Measurements from ENCODE around the gene ZGRF1.
"Not testable (repeated sequence)": the region's sequence is repeated elsewhere in the genome, so short reads cannot be mapped to it uniquely, and the experiment has no call there.

The ZGRF1 gene

DNA sequence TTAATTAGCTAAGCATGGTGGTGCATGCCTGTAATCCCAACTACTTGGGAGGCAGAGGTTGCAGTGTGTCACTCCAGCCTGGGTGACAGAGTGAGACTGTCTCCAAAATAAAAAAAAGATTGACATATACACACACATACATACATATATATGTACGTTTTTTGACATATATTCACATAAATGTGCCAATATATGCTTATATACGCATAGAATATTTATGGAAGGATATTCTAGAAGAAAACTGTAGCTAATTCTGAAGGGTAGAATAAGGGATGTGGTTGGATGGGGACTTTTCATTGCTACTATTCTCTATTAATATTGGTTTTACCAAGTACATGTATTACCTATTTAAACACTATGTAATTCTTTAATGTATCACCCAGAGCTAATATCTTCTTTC is 19.7 kb downstream of the ZGRF1 start:
- Histone ChIP-seq H3K4me3 (ENCODE audit: low read depth, low read length) (no peak overlapping the region), H3K36me3 (ENCODE audit: control insufficient read depth in 2 of 2, insufficient read depth in 1 of 2, low read length in 2 of 2) (peaks cover 0 to 38% of the 10 kb centered on the region in 2 experiments; a peak in 2 of 3 replicates), H3K9me3 (ENCODE audit: control insufficient read depth, insufficient read depth, low read depth, low read length) (no peaks in the 10 kb centered on the region), H3K27ac (ENCODE audit: extremely low read depth, low read depth, low read length) (no peak overlapping the region), H3K4me1 (ENCODE audit: control insufficient read depth, insufficient read depth, low read length) (no peaks in the 10 kb centered on the region)
- TF ChIP-seq ZNF37A (tag by site-specific recombination; IDR thresholded peaks at IDR 0.05): no peak
- TF ChIP-seq, protein P1, sequence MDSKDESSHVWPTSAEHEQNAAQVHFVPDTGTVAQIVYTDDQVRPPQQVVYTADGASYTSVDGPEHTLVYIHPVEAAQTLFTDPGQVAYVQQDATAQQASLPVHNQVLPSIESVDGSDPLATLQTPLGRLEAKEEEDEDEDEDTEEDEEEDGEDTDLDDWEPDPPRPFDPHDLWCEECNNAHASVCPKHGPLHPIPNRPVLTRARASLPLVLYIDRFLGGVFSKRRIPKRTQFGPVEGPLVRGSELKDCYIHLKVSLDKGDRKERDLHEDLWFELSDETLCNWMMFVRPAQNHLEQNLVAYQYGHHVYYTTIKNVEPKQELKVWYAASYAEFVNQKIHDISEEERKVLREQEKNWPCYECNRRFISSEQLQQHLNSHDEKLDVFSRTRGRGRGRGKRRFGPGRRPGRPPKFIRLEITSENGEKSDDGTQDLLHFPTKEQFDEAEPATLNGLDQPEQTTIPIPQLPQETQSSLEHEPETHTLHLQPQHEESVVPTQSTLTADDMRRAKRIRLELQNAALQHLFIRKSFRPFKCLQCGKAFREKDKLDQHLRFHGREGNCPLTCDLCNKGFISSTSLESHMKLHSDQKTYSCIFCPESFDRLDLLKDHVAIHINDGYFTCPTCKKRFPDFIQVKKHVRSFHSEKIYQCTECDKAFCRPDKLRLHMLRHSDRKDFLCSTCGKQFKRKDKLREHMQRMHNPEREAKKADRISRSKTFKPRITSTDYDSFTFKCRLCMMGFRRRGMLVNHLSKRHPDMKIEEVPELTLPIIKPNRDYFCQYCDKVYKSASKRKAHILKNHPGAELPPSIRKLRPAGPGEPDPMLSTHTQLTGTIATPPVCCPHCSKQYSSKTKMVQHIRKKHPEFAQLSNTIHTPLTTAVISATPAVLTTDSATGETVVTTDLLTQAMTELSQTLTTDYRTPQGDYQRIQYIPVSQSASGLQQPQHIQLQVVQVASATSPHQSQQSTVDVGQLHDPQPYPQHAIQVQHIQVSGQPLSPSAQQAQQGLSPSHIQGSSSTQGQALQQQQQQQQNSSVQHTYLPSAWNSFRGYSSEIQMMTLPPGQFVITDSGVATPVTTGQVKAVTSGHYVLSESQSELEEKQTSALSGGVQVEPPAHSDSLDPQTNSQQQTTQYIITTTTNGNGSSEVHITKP (tag by site-specific recombination; IDR thresholded peaks at IDR 0.05): no peak
- TF ChIP-seq, protein P2, sequence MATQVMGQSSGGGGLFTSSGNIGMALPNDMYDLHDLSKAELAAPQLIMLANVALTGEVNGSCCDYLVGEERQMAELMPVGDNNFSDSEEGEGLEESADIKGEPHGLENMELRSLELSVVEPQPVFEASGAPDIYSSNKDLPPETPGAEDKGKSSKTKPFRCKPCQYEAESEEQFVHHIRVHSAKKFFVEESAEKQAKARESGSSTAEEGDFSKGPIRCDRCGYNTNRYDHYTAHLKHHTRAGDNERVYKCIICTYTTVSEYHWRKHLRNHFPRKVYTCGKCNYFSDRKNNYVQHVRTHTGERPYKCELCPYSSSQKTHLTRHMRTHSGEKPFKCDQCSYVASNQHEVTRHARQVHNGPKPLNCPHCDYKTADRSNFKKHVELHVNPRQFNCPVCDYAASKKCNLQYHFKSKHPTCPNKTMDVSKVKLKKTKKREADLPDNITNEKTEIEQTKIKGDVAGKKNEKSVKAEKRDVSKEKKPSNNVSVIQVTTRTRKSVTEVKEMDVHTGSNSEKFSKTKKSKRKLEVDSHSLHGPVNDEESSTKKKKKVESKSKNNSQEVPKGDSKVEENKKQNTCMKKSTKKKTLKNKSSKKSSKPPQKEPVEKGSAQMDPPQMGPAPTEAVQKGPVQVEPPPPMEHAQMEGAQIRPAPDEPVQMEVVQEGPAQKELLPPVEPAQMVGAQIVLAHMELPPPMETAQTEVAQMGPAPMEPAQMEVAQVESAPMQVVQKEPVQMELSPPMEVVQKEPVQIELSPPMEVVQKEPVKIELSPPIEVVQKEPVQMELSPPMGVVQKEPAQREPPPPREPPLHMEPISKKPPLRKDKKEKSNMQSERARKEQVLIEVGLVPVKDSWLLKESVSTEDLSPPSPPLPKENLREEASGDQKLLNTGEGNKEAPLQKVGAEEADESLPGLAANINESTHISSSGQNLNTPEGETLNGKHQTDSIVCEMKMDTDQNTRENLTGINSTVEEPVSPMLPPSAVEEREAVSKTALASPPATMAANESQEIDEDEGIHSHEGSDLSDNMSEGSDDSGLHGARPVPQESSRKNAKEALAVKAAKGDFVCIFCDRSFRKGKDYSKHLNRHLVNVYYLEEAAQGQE (tag by site-specific recombination; IDR thresholded peaks at IDR 0.05): no peak
- TF ChIP-seq ZNF10 (tag by site-specific recombination; IDR thresholded peaks at IDR 0.05): no peak
- ChIA-PET POLR2A (interaction anchor here (0.7 kb wide), 1 partner anchor 25 kb away, joined by 4 read pairs; no protein-coding TSS in a partner anchor), CTCF (interaction anchor here (0.7 kb wide), 1 partner anchor 149 kb away, joined by 4 read pairs; no protein-coding TSS in a partner anchor)

GRCh38 chr4:112612814-112613213 is 23.9 kb downstream of the ZGRF1 start:
- H3K9me3 ChIP-seq (ENCODE audit: control insufficient read depth, insufficient read depth, low read depth, low read length); H3K4me1 ChIP-seq (ENCODE audit: control insufficient read depth, insufficient read depth, low read length); POLR2A ChIA-PET; H3K27ac ChIP-seq (ENCODE audit: extremely low read depth, low read depth, low read length); H3K4me3 ChIP-seq (ENCODE audit: low read depth, low read length): not testable (repeated sequence)
- CTCF ChIA-PET: interaction anchor here (0.7 to 1.3 kb wide), 3 partner anchors 8 to 1797 kb away, joined by 3 to 4 read pairs (median 4); no protein-coding TSS in a partner anchor
- peaks cover 6 to 22% of the 10 kb centered on the region in 2 experiments; a peak in 2 of 3 replicates for H3K36me3 ChIP-seq (ENCODE audit: control insufficient read depth in 2 of 2, insufficient read depth in 1 of 2, low read length in 2 of 2)

- Histone ChIP-seq H3K27ac (ENCODE audit: extremely low read depth, low read depth, low read length) (no peak overlapping the region), H3K4me1 (ENCODE audit: control insufficient read depth, insufficient read depth, low read length) (no peaks in the 10 kb centered on the region), H3K36me3 (ENCODE audit: control insufficient read depth in 2 of 2, insufficient read depth in 1 of 2, low read length in 2 of 2) (peaks cover 11 to 28% of the 10 kb centered on the region in 2 experiments; a peak in 2 of 3 replicates), H3K9me3 (ENCODE audit: control insufficient read depth, insufficient read depth, low read depth, low read length) (no peaks in the 10 kb centered on the region), H3K4me3 (ENCODE audit: low read depth, low read length) (no peak overlapping the region)
- ChIA-PET POLR2A (no interaction called here), CTCF (interaction anchor here (0.6 to 3.1 kb wide), 11 partner anchors 9 to 530 kb away, joined by 3 to 15 read pairs (median 4); no protein-coding TSS in a partner anchor)
- TF ChIP-seq ZNF548 (tag by site-specific recombination; IDR thresholded peaks at IDR 0.05) (no peak), ZIC2 (tag by site-specific recombination; IDR thresholded peaks at IDR 0.05) (no peak), ZNF654 (tag by site-specific recombination; IDR thresholded peaks at IDR 0.05; ENCODE audit: low read depth) (peak; percentile 18; the same call in 1 of the 2 replicates)
Measured at GRCh38 chr4:112604589-112604988, 32.1 kb downstream of the ZGRF1 start.

- Histone ChIP-seq H3K4me3 (ENCODE audit: low read depth, low read length) (no peak overlapping the region), H3K9me3 (ENCODE audit: control insufficient read depth, insufficient read depth, low read depth, low read length) (no peaks in the 10 kb centered on the region), H3K4me1 (ENCODE audit: control insufficient read depth, insufficient read depth, low read length) (no peaks in the 10 kb centered on the region), H3K36me3 (ENCODE audit: control insufficient read depth in 2 of 2, insufficient read depth in 1 of 2, low read length in 2 of 2) (peaks cover 0 to 3% of the 10 kb centered on the region in 2 experiments; a peak in 2 of 3 replicates), H3K27ac (ENCODE audit: extremely low read depth, low read depth, low read length) (no peak overlapping the region)
- TF ChIP-seq, protein P3, sequence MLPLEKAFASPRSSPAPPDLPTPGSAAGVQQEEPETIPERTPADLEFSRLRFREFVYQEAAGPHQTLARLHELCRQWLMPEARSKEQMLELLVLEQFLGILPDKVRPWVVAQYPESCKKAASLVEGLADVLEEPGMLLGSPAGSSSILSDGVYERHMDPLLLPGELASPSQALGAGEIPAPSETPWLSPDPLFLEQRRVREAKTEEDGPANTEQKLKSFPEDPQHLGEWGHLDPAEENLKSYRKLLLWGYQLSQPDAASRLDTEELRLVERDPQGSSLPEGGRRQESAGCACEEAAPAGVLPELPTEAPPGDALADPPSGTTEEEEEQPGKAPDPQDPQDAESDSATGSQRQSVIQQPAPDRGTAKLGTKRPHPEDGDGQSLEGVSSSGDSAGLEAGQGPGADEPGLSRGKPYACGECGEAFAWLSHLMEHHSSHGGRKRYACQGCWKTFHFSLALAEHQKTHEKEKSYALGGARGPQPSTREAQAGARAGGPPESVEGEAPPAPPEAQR (tag by site-specific recombination; IDR thresholded peaks at IDR 0.05): no peak
- TF ChIP-seq PRDM6 (tag by site-specific recombination; IDR thresholded peaks at IDR 0.05): no peak
- TF ChIP-seq ZNF660 (tag by site-specific recombination; IDR thresholded peaks at IDR 0.05): no peak
- TF ChIP-seq PRDM4 (tag by site-specific recombination; IDR thresholded peaks at IDR 0.05): no peak
- ChIA-PET POLR2A (no interaction called here), CTCF (no interaction called here)
Measured at GRCh38 chr4:112594993-112595392, 41.7 kb downstream of the ZGRF1 start.

Data from HEK293 (cell line).